Dermis microvascular lymphatic vessel endothelial cell (primary cell): ENCODE data around the gene DTNB. TPM values are rescaled to one million over a fixed set of nuclear protein-coding genes. Genes with fewer than 3 reads are reported as not detected.
A peak's percentile ranks its signal among the peaks of the same experiment; 100 is the strongest.
"Not testable (repeated sequence)": the region's sequence is repeated elsewhere in the genome, so short reads cannot be mapped to it uniquely, and the experiment has no call there.

Source experiments
- DNase-seq, 2 donors: peaks; one replicate each; pipeline versions ENCODE4 v3.0.0 to v3.0.0-alpha.2; 2010; ENCODE audit warnings: low read depth in 2 of 2
- total RNA-seq: library from RNA; depleted of rRNA; stranded (reverse); fragments of >200 nt; gene quantifications from 2 replicates; pipeline ENCODE4 v1.2.1, GENCODE V29; 2014

DTNB gene
- 4.9 and 5.3 TPM in 2 replicates for total RNA-seq

DNA sequence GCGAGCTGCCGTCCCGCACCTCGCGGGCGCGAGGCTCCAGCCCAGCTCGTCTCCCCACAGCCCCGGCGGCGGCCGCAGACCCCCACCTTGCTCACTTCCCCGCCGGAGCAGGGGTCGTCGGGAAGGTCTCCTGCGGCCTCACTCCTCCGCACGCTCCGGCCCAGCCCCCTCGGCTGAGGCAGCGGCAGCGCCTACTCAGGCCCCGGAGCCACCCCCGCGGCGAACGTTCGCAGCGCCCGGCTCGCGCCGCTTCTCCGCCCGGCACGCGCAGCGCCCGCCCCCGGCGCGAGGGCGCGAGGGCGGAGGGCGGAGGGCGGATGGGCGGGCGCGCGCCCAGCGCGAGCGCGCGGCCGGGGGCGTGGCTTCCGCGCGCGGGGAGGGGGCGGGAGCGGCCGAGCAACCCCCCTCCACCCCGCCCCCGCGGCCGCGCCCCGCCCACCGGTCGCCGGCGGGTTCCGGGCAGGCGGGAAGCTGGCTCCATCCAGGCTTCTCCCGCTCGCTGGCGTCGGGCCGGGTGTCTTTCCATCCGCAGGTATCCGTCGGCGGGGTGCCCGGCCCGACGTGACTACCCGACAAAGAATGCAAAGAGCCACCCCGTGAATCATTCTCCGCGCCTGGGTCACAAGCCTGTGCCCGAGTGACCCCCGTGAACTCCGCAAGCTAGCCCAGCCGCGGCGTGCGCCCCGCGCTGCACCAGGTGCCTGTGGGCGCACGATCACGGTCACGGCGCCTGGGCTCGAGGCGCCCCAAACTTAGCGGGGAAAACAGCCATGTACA is at the start of gene DTNB:
DTNB (minus strand) TSS at position 278 of the 777 bp plus-strand sequence. CDS start 20,917 bp downstream, outside the sequence.
- peak; percentile 20 to 71 for DNase-seq

- no peak for DNase-seq
Observed at GRCh38 chr2:25722224-25722623, 48.8 kb upstream of the DTNB start.

DNA sequence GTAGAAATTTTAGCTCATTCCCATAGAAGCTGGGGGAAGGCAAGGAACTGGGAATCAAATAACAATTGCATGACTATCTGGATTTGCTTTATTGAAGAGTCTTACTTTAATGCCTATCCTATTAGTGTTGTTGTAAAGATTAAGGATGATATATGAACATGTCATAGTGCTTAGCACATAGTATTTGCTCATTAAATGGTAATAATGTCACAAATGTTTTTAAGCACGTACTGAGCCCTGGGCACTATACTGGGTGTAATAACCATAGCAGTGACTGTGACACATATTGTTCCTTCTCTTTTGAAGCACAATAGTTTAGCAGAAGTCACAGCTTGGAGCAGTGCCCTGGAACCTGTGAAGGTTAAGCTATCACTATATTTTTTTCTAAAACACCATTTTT is 47.2 kb upstream of the DTNB start:
- no peak for DNase-seq

- no peak for DNase-seq
Observed at GRCh38 chr2:25714740-25715139, 41.4 kb upstream of the DTNB start.

DNA sequence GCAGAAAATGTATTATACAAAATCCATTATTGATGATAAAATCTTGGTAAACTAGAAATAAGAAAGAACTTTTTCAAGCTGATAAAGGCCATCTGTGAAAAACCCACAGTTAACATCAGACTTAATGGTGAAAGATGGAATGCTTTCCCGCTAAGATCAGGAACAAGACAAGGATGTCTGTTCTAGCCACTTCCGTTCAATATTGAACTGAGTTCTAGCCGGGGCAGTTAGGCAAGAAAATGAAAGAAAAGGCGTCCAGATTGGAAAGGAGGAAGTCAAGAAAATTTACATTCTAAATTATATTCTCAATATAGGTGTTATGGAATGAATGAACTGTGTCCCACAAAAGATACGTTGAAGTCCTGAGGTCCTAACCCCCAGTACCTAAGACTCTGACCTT is 39.1 kb upstream of the DTNB start:
- no peak for DNase-seq

- no peak for DNase-seq
Observed at GRCh38 chr2:25711675-25712354, 38.4 kb upstream of the DTNB start.

GRCh38 chr2:25710750-25711149 is 37.4 kb upstream of the DTNB start:
- DNase-seq, result no peak

- no peak for DNase-seq
Observed at GRCh38 chr2:25709349-25709748, 36.0 kb upstream of the DTNB start.

GRCh38 chr2:25707927-25708590 is 34.7 kb upstream of the DTNB start:
- DNase-seq, result no peak

- not testable (repeated sequence) for DNase-seq
Observed at GRCh38 chr2:25705575-25705974, 32.2 kb upstream of the DTNB start.

- DNase-seq, result no peak
Observed at GRCh38 chr2:25701801-25702200, 28.4 kb upstream of the DTNB start.

DNA sequence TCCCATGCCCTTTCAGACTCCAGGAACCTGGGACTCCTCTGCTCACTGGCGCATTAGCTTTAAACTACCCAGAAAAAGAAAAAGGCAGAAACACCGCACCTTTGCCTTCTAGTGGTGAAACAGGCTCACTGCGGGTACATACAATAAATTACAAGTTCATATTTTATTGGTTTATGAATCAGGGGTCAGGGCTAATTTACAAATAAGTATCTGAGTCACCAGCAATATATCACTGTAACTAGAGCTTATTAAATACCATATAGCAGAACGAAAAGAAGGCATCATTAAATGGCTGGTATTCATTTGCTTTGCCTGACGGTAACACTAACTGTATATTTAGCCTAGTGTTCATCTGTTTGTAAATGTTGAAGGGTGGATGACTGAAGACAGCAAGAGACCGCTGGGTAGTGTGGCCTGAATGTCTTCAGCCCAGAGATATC is 26.9 kb upstream of the DTNB start:
- peak; percentile 37 to 67 for DNase-seq

DNA sequence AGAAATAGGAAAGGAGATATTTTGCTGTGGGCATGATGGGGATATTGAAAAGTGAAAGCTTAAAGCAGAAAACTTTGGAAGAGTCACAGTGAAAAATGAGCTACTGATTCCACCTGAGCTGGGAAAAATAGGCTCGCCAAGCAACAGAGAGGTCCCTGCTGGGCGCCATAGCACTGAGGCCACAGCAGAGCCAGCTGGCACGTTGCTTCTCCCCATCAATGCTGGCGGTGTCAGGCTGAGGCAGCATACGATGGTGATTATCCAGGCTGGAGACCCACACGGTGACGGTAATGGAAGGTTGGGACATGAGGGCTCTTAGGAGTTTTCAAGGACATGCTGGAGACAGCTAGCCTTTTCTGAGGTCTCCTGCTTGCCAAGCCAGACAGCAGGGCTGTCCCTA is 25.8 kb upstream of the DTNB start:
- no peak for DNase-seq

DNA sequence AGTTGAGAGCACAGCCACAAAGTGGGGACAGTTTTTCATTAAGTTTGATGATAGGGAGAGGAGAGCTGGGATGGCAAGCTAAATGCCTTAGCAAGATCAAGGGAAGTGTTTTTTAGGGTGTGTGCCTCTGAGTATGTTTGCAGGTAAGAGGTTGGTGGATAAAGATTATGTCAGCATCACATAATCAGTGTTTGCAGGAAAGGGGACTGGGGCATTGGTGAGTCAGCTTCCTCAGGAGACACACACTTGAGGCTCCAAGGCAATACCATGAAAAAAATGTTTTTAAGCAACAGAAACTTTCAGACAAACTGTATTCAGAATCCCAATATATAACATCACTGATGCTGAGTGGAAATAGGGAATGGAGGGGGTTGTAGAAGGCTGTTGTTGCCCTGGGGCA is 25.4 kb upstream of the DTNB start:
- DNase-seq, result peak in 1 of 2 donors; percentile 56

GRCh38 chr2:25697559-25698341 is 24.4 kb upstream of the DTNB start:
- DNase-seq, result peak in 1 of 2 donors; percentile 30

GRCh38 chr2:25692737-25693445 is 19.5 kb upstream of the DTNB start:
- DNase-seq, result no peak

DNA sequence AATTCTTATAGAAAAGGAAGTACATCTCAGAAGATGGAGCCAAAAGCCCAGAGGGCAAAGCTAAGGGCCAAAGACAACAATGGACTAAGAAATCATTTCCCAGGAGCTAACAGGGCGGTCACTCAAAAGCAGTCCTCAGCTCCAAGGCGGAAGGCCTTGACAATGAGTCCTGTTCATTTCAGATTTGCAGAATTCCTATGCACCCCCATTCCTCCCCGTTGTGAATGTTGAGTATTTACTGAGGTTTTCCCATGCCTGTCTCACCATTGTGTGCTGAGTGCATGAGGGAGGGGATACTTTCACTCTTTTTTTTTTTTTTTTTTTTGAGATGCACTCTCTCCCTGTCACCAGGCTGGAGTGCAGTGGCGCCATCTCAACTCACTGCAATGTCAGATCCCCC is 18.8 kb upstream of the DTNB start:
- no peak for DNase-seq

- no peak for DNase-seq
Observed at GRCh38 chr2:25690058-25690457, 16.7 kb upstream of the DTNB start.

DNA sequence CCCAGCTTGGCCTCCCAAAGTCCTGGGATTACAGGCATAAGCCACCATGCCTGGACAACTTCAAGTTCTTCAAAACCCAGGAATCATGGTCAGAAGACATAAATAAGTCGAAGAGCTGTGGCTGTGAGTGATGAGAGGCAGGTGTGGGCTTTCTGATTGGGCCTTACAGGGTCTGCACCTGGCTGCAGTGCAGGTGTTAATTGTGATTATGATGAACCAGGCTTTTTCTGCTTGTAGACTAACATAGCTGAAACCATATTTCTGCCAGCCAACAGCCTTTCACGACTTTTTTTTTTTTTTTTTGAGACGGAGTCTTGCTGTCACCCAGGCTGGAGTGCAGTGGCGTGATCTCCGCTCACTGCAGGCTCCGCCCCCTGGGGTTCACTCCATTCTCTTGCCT is 14.9 kb upstream of the DTNB start:
- no peak for DNase-seq

GRCh38 chr2:25685741-25686140 is 12.4 kb upstream of the DTNB start:
- no peak for DNase-seq
